Aorta (tissue), 5 donors: Measurements from ENCODE around the gene SPOCK2. TPM values are rescaled to one million over a fixed set of nuclear protein-coding genes. Genes with fewer than 3 reads are reported as not detected.
A peak's percentile ranks its signal among the peaks of the same experiment; 100 is the strongest.

ENCODE experiments used
- ATAC-seq: fragments of 200-7000 bp; cut with Tn5 transposase; one replicate; pipeline ENCODE4 v1.9.1; 2022; ENCODE audit warnings: moderate library complexity; ENCODE audit not compliant: low FRiP score
- DNase-seq, 2 donors: peaks; one replicate each; pipeline ENCODE4 v3.0.0-alpha.2; 2020
- H3K27ac ChIP-seq, 2 donors: one replicate each; pipeline ENCODE4 v1.5.1; 2013; ENCODE audit warnings: low read length in 2 of 2, mild to moderate bottlenecking in 2 of 2, moderate library complexity in 2 of 2, control low read depth in 1 of 2, inconsistent platforms in 1 of 2, low read depth in 1 of 2
- H3K27me3 ChIP-seq, 2 donors: one replicate each; pipeline ENCODE4 v1.6.1; 2013; ENCODE audit warnings: control low read depth in 1 of 2, low read length in 1 of 2, mild to moderate bottlenecking in 1 of 2, moderate library complexity in 1 of 2; ENCODE audit not compliant: insufficient read depth in 2 of 2, control insufficient read depth in 1 of 2
- H3K36me3 ChIP-seq, 2 donors: one replicate each; pipeline ENCODE4 v1.6.1; 2013; ENCODE audit warnings: control low read depth in 1 of 2, low read length in 1 of 2, mild to moderate bottlenecking in 1 of 2; ENCODE audit not compliant: insufficient read depth in 2 of 2, control insufficient read depth in 1 of 2
- H3K4me1 ChIP-seq, 2 donors: one replicate each; pipeline ENCODE4 v1.6.1; 2013; ENCODE audit warnings: low read length in 2 of 2, control low read depth in 1 of 2, mild to moderate bottlenecking in 1 of 2, moderate library complexity in 1 of 2; ENCODE audit not compliant: insufficient read depth in 2 of 2, control insufficient read depth in 1 of 2
- H3K4me3 ChIP-seq, 2 donors: one replicate each; pipeline ENCODE4 v1.5.1; 2013; ENCODE audit warnings: low read length in 2 of 2, control low read depth in 1 of 2, mild to moderate bottlenecking in 1 of 2
- H3K9me3 ChIP-seq: one replicate; pipeline ENCODE4 v1.6.1; 2013; ENCODE audit warnings: mild to moderate bottlenecking, low read length; ENCODE audit not compliant: control insufficient read depth
- WGBS, 2 donors: extraction: QIAGEN DNeasy Blood & Tissue Kit; methylation state at CpG; one replicate each; pipeline ENCODE4 v1.1.7; 2013; 5-methylcytosine and 5-hydroxymethylcytosine counted together
- intact Hi-C, 2 donors: fragments of 100-400 bp; cut with DNase I; formaldehyde crosslinking; loops; one replicate each; pipeline versions ENCODE4 v1.14.2 to v1.15.0; 2022
- polyA plus RNA-seq, 2 donors: library from polyadenylated mRNA; stranded (reverse); fragments of 200-250 nt; gene quantifications; one replicate each; pipeline ENCODE4 v1.2.3, GENCODE V29; 2013
- total RNA-seq, 2 donors: library from RNA; stranded (reverse); fragmentation: NEBNext Ultra II Directional; extraction: Animal tissue kit (Norgen Biotek cat#: 25700); gene quantifications; one replicate each; pipeline ENCODE4 v1.2.1, GENCODE V29; 2021
- donor health status: healthy with polysubstance abuse.
- donor health status: Bipolar disorder and iron deficiency.
- donor health status: DM: no; HTN: no; CAD: no.
- donor health status: DM: no; HTN: no; CAD: no.
- donor health status: DM: yes; HTN: yes; CAD: no.

Gene SPOCK2
- total and polyA plus RNA-seq, 4 donors: 1.8 to 7.3 (median 3.2) TPM

DNA sequence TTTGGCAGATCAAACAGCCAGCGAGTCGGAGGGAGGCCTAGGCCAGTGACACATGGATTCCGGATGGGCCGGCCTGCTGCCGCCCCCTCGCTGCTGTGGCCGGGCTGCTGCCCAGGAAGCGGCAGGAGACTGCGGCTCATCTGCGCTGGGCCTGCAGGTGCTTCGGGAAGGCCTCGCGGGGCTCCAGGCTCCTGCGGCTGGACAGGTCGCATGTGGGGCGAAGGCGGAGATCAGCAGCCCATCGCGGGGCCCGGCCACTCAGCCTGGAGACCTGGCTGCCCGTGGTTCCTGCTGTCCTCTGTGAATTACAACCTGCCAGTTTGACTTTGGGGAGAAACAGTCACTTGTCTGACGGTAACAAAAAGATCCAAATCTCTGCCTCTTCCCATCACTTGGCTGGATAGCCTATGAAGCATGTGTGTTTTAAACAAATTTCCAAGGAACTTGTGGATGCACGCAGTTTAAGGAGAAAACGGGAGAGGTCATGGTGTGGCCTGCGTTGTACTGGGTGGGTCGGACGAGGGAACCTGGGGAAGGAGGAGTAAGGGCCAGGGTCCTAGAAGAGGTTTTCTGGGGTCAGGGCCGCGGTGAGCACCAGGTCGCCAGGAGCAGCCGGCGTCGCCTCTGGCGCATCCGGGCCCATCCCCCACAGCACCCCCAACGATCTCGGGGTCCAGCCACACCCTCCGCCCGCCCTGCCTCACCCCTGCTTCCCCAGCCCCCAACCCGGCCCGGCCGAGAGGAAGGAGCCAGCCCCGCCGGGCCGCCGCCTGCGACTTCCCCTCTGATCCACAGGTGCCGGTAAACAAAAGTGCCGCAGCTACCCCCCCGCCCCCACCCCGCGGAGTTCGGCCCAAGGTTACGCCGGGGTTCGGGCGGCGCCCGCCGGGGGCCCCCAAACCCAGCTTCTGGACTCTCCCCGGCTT is 1.6 kb downstream of the SPOCK2 start:
- Histone ChIP-seq H3K4me3 (no peak overlapping the region), H3K27ac (no peak overlapping the region), H3K4me1 (no peaks in the 10 kb centered on the region), H3K36me3 (no peaks in the 10 kb centered on the region), H3K9me3 (no peaks in the 10 kb centered on the region), H3K27me3 (no peaks in the 10 kb centered on the region)
- peak; percentile 13 for ATAC-seq
- WGBS, 2 donors: 68 to 69% methylated on average over 61 of the region's 61 CpGs
- DNase-seq: no peak
- intact Hi-C loops: no loop called here

DNA sequence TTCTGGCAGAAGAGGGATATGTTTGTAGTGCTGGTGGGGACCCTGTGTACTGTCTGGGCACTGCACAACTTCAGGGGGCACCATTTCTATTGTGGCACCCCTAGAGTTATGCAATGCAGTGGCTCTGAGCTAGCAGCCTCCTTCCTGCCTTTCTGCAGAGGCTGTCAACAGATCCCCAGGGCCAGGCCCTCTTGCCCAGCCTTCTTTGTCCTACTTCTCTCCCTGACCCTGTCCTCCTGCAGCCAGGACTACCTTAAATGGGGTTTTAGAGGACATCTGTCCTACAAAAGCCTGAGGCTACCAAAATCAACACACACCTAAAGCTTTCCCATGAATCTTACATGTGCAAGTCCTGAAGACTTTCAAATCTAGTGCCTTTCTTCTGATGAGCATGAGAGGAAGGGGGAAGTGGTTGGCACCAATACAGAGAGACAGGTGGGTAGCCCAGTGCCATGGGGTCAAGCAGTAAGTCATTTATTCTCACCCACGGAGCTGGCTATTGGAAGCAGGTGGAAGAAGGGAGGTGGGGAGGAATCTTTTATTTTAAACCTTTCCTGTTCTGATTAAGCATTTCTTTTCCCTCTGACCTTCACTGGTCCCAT is 2.4 kb downstream of the SPOCK2 start:
- no peaks in the 10 kb centered on the region for H3K4me1 ChIP-seq
- DNase-seq: no peak
- WGBS, 2 donors: 95 to 100% methylated on average over 1 of the region's 1 CpG
- no peak for ATAC-seq
- H3K27me3 ChIP-seq: no peaks in the 10 kb centered on the region
- H3K4me3 ChIP-seq: no peak overlapping the region
- intact Hi-C loops: no loop called here
- no peaks in the 10 kb centered on the region for H3K9me3 ChIP-seq
- H3K27ac ChIP-seq: no peak overlapping the region
- no peaks in the 10 kb centered on the region for H3K36me3 ChIP-seq

DNA sequence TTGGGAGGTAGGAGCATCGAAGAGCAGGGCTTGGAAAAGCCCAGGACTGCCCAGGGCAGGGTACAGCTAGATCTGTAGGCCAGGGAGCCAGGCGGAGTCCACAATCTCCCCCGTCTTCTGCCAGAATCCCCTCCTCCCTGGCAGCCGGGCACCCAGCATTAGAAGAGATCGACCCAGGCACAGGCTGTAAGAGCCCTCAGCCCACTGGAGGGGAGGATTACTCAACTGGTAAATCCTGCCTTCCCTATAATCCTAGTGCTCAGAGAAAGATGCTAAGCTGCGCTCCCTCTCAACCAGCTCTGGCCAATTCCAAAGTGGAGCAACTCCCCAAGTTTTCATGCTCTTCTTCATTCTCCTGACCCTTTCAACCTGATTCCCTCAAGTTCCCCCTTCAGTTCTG is 3.2 kb downstream of the SPOCK2 start:
- 95 to 98% methylated on average over 6 of the region's 6 CpGs for WGBS, 2 donors
- Histone ChIP-seq H3K36me3 (no peaks in the 10 kb centered on the region), H3K4me1 (no peaks in the 10 kb centered on the region), H3K4me3 (no peak overlapping the region), H3K9me3 (no peaks in the 10 kb centered on the region), H3K27me3 (no peaks in the 10 kb centered on the region), H3K27ac (no peak overlapping the region)
- DNase-seq: no peak
- intact Hi-C loops: no loop called here
- ATAC-seq: no peak

DNA sequence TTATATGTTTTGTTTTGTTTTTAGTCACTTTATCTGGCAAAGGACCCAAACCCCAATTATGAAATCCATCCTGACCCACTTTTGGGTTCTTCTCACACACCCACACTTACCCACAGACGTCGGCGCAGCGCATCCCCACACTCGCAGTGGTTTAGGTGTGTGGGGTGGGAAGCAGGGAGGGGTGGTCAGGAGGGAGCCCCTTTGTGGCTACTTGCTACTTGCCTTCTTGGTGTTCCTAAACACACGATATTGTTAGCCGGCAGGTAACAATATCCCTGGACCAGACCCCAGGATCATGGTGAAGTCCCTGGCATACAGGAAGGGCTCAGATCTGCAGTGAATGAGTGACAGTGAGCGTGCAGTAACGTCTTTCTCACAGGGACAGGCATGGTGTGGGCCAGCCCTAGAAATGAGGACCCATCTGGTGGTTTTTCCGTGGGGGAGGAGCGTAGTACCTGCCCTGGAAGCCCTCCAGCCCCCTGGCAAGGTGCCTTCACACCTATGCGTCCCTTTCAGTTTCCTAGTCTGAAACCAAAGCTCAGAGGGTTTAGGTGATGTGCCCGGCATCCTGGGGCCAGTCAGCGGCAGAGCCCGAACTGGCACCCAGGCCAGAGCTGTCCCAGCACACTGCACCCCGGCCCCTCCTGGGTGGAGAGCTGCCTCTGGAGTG is 4.4 kb downstream of the SPOCK2 start:
- Histone ChIP-seq H3K36me3 (no peaks in the 10 kb centered on the region), H3K9me3 (no peaks in the 10 kb centered on the region), H3K4me1 (no peaks in the 10 kb centered on the region), H3K4me3 (no peak overlapping the region), H3K27me3 (no peaks in the 10 kb centered on the region), H3K27ac (no peak overlapping the region)
- no peak for DNase-seq
- WGBS, 2 donors: 96% methylated on average over 16 of the region's 16 CpGs
- no peak for ATAC-seq
- intact Hi-C loops: no loop called here

DNA sequence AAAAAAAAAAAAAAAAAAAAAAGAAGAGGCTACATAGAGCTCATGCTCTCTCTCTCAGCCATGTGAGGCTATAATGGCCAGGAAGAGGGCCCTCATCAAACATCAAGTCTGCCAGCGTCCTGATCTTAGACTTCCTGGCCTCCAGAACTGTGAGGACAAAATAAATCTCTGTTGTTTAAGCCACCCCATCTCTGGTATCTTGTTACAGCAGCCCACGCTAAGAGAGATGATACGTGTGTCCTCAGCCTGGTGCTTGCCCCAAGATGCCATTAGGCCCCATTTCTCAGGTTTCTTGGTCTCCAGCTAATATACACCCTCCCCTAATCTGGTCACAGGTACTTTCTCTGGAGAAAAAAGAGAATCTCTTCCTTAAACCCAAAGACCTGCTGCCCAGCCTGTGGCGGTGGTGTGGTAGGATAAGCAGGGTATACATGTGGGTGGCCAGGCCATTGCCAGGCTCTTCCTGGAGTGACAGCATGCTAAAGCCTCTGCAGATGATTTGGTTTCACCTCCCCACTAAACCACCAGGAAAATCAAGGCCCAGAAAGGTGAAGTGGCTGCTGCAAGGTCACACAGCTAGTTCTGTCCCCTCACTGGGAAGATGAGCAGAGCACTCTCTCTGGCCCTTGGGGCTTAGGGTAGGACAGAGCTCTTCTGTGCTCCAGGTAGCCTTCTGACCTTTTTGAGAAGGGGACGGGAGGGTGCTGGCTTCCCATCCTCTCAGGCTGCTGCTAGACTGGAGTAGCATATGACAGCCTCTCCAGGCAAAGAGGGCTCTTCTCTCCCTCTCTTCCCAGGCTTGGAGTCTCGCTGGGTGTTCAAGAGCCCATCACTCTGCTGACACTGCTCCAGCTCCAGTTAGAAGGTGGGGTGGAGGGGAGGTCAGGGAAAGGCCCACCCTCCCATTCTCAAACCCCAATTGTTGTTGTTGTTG is 5.2 kb downstream of the SPOCK2 start:
- WGBS, 2 donors: 95 to 96% methylated on average over 6 of the region's 6 CpGs
- no peaks in the 10 kb centered on the region for H3K36me3 ChIP-seq
- H3K27ac ChIP-seq: no peak overlapping the region
- ATAC-seq (no peak), DNase-seq (no peak)
- H3K4me1 ChIP-seq: no peaks in the 10 kb centered on the region
- intact Hi-C loops: no loop called here
- H3K27me3 ChIP-seq: no peaks in the 10 kb centered on the region
- H3K4me3 ChIP-seq: no peak overlapping the region
- no peaks in the 10 kb centered on the region for H3K9me3 ChIP-seq

DNA sequence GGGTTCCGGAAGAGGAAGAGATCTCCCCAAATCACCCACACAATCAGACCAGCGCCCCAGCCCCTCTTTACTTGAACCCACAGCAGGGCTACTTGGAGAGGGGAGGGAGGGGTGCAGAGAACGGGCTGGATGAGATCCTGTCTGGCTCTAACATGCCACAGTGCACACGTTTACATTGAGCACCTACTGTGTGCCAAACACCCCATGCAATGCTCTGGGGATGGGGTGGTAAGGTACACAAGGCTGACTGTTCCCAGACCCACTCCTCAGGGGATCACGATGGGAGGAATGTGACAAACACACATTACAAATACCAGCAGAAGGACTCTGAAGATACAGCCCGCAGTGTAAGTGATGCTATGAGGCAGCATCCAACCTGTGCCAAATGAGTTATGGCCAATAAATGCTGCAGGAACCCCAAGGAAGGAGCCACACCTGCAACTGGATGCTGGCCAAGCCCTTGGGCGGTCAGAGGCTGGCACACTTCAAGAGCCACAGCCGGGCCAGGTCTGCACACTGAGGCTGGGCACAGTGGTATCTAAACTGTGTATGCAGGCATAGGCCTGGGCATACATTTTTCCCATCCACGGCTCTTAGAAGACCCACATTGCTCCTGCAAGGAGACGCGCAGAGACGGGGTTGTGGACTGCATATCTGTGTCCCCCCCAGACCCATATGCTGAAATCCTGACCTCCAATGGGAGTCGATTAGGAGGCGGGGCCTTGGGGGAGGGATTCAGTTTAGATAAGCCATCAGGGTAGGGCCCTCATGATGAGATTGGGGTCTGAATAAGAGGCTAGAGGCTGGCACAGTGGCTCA is 6.4 kb downstream of the SPOCK2 start:
- ATAC-seq (no peak), DNase-seq (no peak)
- 86 to 87% methylated on average over 14 of the region's 14 CpGs for WGBS, 2 donors
- Histone ChIP-seq H3K27me3 (no peaks in the 10 kb centered on the region), H3K4me1 (no peaks in the 10 kb centered on the region), H3K9me3 (no peaks in the 10 kb centered on the region), H3K27ac (no peak overlapping the region), H3K4me3 (no peak overlapping the region), H3K36me3 (no peaks in the 10 kb centered on the region)
- intact Hi-C loops: no loop called here

DNA sequence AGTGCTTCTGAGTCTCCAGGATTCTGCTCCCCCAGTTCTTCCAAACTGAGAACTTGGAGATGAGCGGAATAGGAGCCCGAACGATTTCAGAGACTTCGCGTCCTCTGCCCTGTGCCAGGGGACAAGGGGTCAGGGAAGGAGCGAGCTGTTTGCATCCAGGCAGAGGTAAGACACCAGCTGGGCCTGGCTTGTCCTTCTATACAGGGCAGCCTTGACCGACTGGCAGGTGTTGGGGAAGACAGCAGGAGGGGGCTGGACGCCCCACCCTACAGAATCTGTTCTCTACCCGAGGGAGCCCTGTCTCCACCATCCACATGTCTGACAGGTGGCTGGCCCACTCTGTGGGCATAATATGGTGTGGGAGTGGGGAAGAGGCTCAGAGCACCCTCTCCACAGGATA is 7.1 kb downstream of the SPOCK2 start:
- H3K27ac ChIP-seq: no peak overlapping the region
- no peaks in the 10 kb centered on the region for H3K9me3 ChIP-seq
- no peak for ATAC-seq
- intact Hi-C loops: no loop called here
- 93 to 96% methylated on average over 9 of the region's 9 CpGs for WGBS, 2 donors
- H3K36me3 ChIP-seq: no peaks in the 10 kb centered on the region
- no peak overlapping the region for H3K4me3 ChIP-seq
- no peaks in the 10 kb centered on the region for H3K27me3 ChIP-seq
- no peaks in the 10 kb centered on the region for H3K4me1 ChIP-seq
- no peak for DNase-seq
